Measurements from ENCODE around the gene L2HGDH. TPM values are rescaled to one million over a fixed set of nuclear protein-coding genes. Genes with fewer than 3 reads are reported as not detected.

The L2HGDH gene
- polyA plus RNA-seq, 1 donor (not counting 4 experiments of a cell fraction or from before 2014, with no cell fraction given), result 7.9 TPM

DNA sequence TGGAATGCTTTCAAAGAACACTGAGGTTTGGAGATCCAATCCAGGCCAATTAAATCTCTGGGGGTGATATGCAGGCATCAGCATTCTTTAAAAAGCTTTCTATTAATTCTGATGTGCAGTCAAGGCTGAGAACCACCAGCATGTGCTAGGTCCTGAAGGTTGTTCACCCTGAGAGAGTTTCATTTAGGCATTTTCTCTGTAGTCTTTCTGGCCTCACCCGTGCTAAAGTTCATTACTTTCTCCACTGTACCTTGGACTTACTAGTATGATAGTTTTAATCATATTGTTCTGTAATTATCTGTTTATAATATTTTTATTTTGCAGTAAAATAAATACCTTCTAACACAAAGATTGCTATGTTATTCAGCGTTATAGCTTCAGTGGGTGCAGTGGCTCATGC, 113.5 kb downstream of the L2HGDH start:
- no peaks in the 10 kb centered on the region for H3K27me3 ChIP-seq (ENCODE audit: control insufficient read depth, extremely low read depth, insufficient read depth, low read length)
- no peak for TF ChIP-seq EZH2 (IDR thresholded peaks at IDR 0.05; ENCODE audit: low read length)
- TF ChIP-seq, protein P1, sequence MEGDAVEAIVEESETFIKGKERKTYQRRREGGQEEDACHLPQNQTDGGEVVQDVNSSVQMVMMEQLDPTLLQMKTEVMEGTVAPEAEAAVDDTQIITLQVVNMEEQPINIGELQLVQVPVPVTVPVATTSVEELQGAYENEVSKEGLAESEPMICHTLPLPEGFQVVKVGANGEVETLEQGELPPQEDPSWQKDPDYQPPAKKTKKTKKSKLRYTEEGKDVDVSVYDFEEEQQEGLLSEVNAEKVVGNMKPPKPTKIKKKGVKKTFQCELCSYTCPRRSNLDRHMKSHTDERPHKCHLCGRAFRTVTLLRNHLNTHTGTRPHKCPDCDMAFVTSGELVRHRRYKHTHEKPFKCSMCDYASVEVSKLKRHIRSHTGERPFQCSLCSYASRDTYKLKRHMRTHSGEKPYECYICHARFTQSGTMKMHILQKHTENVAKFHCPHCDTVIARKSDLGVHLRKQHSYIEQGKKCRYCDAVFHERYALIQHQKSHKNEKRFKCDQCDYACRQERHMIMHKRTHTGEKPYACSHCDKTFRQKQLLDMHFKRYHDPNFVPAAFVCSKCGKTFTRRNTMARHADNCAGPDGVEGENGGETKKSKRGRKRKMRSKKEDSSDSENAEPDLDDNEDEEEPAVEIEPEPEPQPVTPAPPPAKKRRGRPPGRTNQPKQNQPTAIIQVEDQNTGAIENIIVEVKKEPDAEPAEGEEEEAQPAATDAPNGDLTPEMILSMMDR (optimal IDR thresholded peaks at IDR 0.05 in 1 of 3, IDR thresholded peaks at IDR 0.05 in 1 of 3, conservative IDR thresholded peaks at IDR 0.05 in 1 of 3; ENCODE audit: extremely low read depth in 1 of 3, insufficient read depth in 2 of 3, low read length in 3 of 3), result no peak
- peaks cover 3% of the 10 kb centered on the region in 2 experiments for H3K36me3 ChIP-seq (ENCODE audit: control insufficient read depth in 2 of 2, extremely low read depth in 1 of 2, insufficient read depth in 2 of 2, low read length in 2 of 2)
- no peak overlapping the region for H3K27ac ChIP-seq (ENCODE audit: control insufficient read depth, insufficient read depth, low read length)
- H3K9me1 ChIP-seq (ENCODE audit: control insufficient read depth, extremely low read depth, insufficient read depth, low read length), result no peaks in the 10 kb centered on the region
- H2AFZ ChIP-seq (ENCODE audit: control insufficient read depth, low read length), result no peak overlapping the region
- H3K4me3 ChIP-seq (ENCODE audit: control insufficient read depth in 2 of 3, extremely low read depth in 1 of 3, insufficient read depth in 2 of 3, low read depth in 1 of 3, low read length in 3 of 3), result no peak overlapping the region
- FAIRE-seq (no peak), DNase-seq (ENCODE audit: low read depth, low spot score) (no peak)
- no peaks in the 10 kb centered on the region for H3K79me2 ChIP-seq (ENCODE audit: control insufficient read depth, insufficient read depth, low read length)
- no peaks in the 10 kb centered on the region for H3K4me1 ChIP-seq (ENCODE audit: control insufficient read depth, extremely low read depth, insufficient read depth, low read length)
- dilution Hi-C loops (cut with MboI; ENCODE audit: extremely low pct_ligation_motif_present, low sequenced_read_pairs), result no loop called here
- no peak overlapping the region for H3K9ac ChIP-seq (ENCODE audit: control insufficient read depth, extremely low read depth, insufficient read depth, low read length)
- no peak overlapping the region for H3K4me2 ChIP-seq (ENCODE audit: control insufficient read depth, extremely low read depth, insufficient read depth, low read depth, low read length)
- no peaks in the 10 kb centered on the region for H3K9me3 ChIP-seq (ENCODE audit: control insufficient read depth, low read depth, low read length)
- H4K20me1 ChIP-seq (ENCODE audit: control insufficient read depth, extremely low read depth, insufficient read depth, low read length), result no peaks in the 10 kb centered on the region

DNA sequence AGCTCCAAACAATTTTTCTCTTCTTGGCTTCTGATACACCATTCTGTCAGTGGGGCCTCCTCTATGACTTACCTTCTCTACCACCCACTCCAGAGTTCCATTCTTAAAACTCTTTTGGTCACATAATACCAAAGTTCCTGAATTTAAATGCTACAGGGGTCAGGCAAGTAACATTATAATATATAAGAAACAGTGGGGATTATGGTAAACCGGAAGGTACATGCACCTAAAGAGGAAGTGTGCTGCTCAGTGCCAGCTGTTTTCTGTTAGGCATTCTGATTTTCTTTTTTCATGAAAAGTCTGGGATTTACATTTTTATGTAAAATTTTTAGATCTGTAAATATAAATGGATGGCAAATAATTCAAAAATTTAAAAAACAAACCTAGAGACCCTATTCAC, 120.5 kb downstream of the L2HGDH start:
- H3K9me3 ChIP-seq (ENCODE audit: control insufficient read depth, low read depth, low read length), result no peaks in the 10 kb centered on the region
- H3K9me1 ChIP-seq (ENCODE audit: control insufficient read depth, extremely low read depth, insufficient read depth, low read length), result no peaks in the 10 kb centered on the region
- no peak overlapping the region for H3K4me2 ChIP-seq (ENCODE audit: control insufficient read depth, extremely low read depth, insufficient read depth, low read depth, low read length)
- H3K79me2 ChIP-seq (ENCODE audit: control insufficient read depth, insufficient read depth, low read length), result no peaks in the 10 kb centered on the region
- TF ChIP-seq, protein P1 (optimal IDR thresholded peaks at IDR 0.05 in 1 of 3, IDR thresholded peaks at IDR 0.05 in 1 of 3, conservative IDR thresholded peaks at IDR 0.05 in 1 of 3; ENCODE audit: extremely low read depth in 1 of 3, insufficient read depth in 2 of 3, low read length in 3 of 3), result no peak
- TF ChIP-seq EZH2 (IDR thresholded peaks at IDR 0.05; ENCODE audit: low read length), result no peak
- H2AFZ ChIP-seq (ENCODE audit: control insufficient read depth, low read length), result no peak overlapping the region
- dilution Hi-C loops (cut with MboI; ENCODE audit: extremely low pct_ligation_motif_present, low sequenced_read_pairs), result no loop called here
- H3K27ac ChIP-seq (ENCODE audit: control insufficient read depth, insufficient read depth, low read length), result no peak overlapping the region
- no peak overlapping the region for H3K9ac ChIP-seq (ENCODE audit: control insufficient read depth, extremely low read depth, insufficient read depth, low read length)
- no peak for DNase-seq (ENCODE audit: low read depth, low spot score)
- no peaks in the 10 kb centered on the region for H4K20me1 ChIP-seq (ENCODE audit: control insufficient read depth, extremely low read depth, insufficient read depth, low read length)
- no peak for FAIRE-seq
- peaks cover 4% of the 10 kb centered on the region for H3K4me1 ChIP-seq (ENCODE audit: control insufficient read depth, extremely low read depth, insufficient read depth, low read length)
- H3K4me3 ChIP-seq (ENCODE audit: control insufficient read depth in 2 of 3, extremely low read depth in 1 of 3, insufficient read depth in 2 of 3, low read depth in 1 of 3, low read length in 3 of 3), result no peak overlapping the region
- peaks cover 2 to 4% of the 10 kb centered on the region in 2 experiments for H3K36me3 ChIP-seq (ENCODE audit: control insufficient read depth in 2 of 2, extremely low read depth in 1 of 2, insufficient read depth in 2 of 2, low read length in 2 of 2)
- no peaks in the 10 kb centered on the region for H3K27me3 ChIP-seq (ENCODE audit: control insufficient read depth, extremely low read depth, insufficient read depth, low read length)

Small RNA genes lying within 50 kb of the gene (small RNA-seq; reads per million reads assigned to genes)
- 0.20 to 3.0 (median 2.5) reads per million in 3 experiments for gene MIR4504 (ENCODE audit: insufficient read length in 3 of 3, low read depth in 3 of 3, low replicate concordance in 1 of 3)

Other genes starting within 250 kb of the L2HGDH start
- gene VCPKMT, start 195.7 kb downstream of the L2HGDH start, polyA plus RNA-seq, result 4.4 to 9.4 TPM (median 5.1 TPM) in 3 replicates
- 8.2 to 13.0 TPM (median 9.7 TPM) in 3 replicates for gene SOS2, start 80.7 kb downstream of the L2HGDH start, polyA plus RNA-seq
- gene DMAC2L, start 95 bp upstream of the L2HGDH start, polyA plus RNA-seq, result 11.2 to 12.4 TPM (median 11.7 TPM) in 3 replicates
- gene CDKL1, start 84.7 kb upstream of the L2HGDH start, polyA plus RNA-seq, result 1.7 to 4.7 TPM (median 2.0 TPM) in 3 replicates
- 15.8 to 25.8 TPM (median 19.0 TPM) in 3 replicates for gene MAP4K5, start 220.3 kb upstream of the L2HGDH start, polyA plus RNA-seq
- 3.6 to 6.8 TPM (median 4.0 TPM) in 3 replicates for gene ATL1, start 247.9 kb upstream of the L2HGDH start, polyA plus RNA-seq

All from keratinocyte (primary cell).